Fibroblast of villous mesenchyme (primary cell): ENCODE data around the gene DNAH12. TPM values are rescaled to one million over a fixed set of nuclear protein-coding genes. Genes with fewer than 3 reads are reported as not detected.

Experiments
- DNase-seq: peaks from one replicate; pipeline ENCODE4 v3.0.0-alpha.2; 2010; ENCODE audit warnings: low read depth
- H3K4me3 ChIP-seq: 2 replicates; pipeline ENCODE4 v1.5.1; 2011; ENCODE audit warnings: low read depth, mild to moderate bottlenecking, low read length
- CTCF ChIP-seq: IDR thresholded peaks from 2 replicates; pipeline ENCODE4 v1.5.1; 2012; ENCODE audit warnings: low read depth, mild to moderate bottlenecking, low read length; ENCODE audit not compliant: insufficient read depth
- total RNA-seq: library from RNA; depleted of rRNA; stranded (reverse); fragments of >200 nt; gene quantifications from 2 replicates; pipeline ENCODE4 v1.2.3, GENCODE V29; 2012

The DNAH12 gene
- total RNA-seq, 1 donor, result under 0.01 TPM

DNA sequence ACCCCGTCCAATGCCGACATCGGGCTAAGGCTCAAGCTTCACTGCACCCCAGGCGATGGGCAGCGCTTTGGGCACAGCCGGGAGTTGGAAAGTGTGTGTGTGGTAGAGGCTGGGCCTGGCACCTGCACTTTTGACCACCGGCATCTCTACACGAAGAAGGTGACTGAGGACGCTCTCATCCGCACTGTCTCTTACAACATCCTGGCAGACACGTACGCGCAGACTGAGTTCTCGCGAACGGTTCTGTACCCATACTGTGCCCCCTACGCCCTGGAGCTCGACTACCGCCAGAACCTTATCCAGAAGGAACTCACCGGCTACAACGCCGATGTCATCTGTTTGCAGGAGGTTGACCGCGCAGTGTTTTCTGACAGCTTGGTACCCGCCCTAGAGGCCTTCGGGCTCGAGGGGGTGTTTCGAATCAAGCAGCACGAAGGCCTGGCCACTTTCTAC lies 13.0 kb upstream of the DNAH12 start:
- H3K4me3 ChIP-seq, result peak overlapping the region; percentile 89
- TF ChIP-seq CTCF, result no peak
- DNase-seq, result peak; percentile 65

- DNase-seq, result peak; percentile 39
- H3K4me3 ChIP-seq, result peak overlapping the region; percentile 89
- no peak for TF ChIP-seq CTCF
Measured at GRCh38 chr3:57556459-57557084, 12.4 kb upstream of the DNAH12 start.

GRCh38 chr3:57555738-57556458 lies 11.8 kb upstream of the DNAH12 start, which contains the start of gene PDE12:
TSS of gene PDE12 (plus strand) at chr3:57556274. CDS start at chr3:57556380, 106 bp downstream.
- H3K4me3 ChIP-seq, result peak within 1 kb of the TSS; percentile 89
- TF ChIP-seq CTCF, result no peak
- DNase-seq, result peak; percentile 91

DNA sequence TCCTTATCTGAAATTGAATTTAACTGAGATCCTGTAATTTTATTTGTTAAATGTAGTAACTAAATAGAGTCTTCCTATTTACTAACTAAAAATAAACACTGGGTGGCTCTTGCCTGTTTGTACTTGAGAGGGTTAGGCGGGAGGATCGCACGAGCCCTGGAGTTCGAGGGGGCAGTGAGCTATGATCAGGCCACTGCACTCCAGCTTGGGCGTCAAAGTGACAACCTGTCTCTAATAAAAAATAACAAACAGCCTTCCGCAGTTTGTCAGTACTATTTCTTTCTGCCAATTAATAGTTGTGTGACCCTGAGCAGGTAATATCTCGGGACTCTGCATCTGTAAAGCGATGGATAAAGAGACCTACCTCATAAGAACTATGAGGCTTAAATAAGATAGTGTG lies 11.2 kb upstream of the DNAH12 start:
- TF ChIP-seq CTCF, result no peak
- no peak for DNase-seq
- peak overlapping the region; percentile 89 for H3K4me3 ChIP-seq

- H3K4me3 ChIP-seq, result no peak overlapping the region
- DNase-seq, result no peak
- TF ChIP-seq CTCF, result no peak
Measured at GRCh38 chr3:57546616-57547015, 2.5 kb upstream of the DNAH12 start.

GRCh38 chr3:57545636-57546268 lies 1.6 kb upstream of the DNAH12 start:
- H3K4me3 ChIP-seq, result no peak overlapping the region
- no peak for DNase-seq
- no peak for TF ChIP-seq CTCF
